Measurements from ENCODE around the gene TMEM59L.

TMEM59L gene

DNA sequence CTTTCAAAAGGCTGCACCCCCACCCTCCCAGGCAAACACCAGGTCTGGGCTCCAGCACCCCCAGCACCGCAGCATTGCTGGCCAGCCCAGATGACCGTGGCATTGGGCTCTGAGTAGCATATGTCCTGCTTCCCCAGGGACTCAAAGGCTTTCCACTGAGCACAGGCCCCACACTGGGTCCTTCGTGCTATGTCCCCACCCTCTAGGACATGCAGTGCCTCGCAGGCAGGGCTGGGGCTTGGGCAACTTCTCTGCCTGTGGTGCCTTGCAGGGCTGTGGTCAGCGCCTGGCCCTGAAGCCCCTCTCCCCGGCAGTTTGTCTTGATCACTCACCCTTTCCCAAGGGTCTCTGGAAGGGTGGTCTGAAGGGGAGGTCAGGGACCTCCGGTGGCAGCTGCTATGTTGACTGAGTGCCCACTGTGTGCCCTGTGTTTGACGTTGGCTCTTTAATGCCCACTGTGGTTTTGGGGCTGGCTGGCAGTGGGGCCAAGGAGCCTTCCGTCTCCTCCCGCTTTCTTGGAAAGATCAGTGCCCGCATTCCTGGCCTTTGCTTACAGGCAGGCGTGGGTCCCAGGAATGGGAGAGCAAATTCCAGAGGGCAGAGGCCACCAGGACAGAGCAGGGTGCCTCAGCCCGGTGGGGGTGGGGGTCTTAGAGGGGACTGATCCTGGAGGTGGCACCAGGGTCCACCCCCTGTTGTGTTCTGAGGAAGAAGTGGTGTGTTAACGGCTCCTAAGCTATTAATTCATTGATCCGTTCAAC, 50.5 kb downstream of the TMEM59L start:
- FAIRE-seq = no peak
- TF ChIP-seq POLR2A (IDR thresholded peaks at IDR 0.05; ENCODE audit: low read depth, low read length) (no peak), TAF1 (IDR thresholded peaks at IDR 0.05; ENCODE audit: low read depth, low read length) (no peak), POLR2AphosphoS5 (IDR thresholded peaks at IDR 0.05; ENCODE audit: low read depth, low read length) (no peak), POU2F2 (IDR thresholded peaks at IDR 0.05; ENCODE audit: low read depth, low read length) (no peak), SPI1 (IDR thresholded peaks at IDR 0.05; ENCODE audit: low read depth, low read length) (no peak), PAX5 (IDR thresholded peaks at IDR 0.05; ENCODE audit: insufficient read depth, low read length, severe bottlenecking) (no peak)
- DNase-seq (ENCODE audit: insufficient read length, low spot score) = no peak

DNA sequence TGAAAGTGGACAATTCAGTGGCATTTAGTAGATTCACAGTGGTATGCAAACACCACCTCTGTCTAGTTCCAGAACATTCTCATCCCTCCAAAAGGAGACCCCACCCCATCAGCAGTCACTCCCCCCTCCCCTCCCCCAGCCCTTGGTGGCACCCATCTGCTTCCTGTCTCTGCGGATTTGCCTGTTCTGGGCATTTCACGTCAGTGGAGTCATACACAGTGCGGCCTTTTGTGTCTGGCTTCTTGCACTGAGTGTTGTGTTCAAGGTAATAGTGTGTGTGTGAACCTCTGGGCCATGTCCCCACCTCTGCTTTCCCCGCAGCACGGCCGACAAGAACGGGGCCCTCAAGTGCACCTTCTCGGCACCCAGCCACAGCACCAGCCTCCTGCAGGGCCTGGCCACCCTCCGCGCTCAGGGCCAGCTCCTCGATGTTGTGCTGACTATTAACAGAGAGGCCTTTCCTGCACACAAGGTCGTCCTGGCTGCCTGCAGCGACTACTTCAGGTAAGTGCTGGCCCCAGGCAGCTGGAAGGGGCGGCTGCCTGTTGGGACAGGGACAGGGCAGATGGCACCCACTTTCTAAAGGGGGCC, 51.4 kb downstream of the TMEM59L start:
- TF ChIP-seq POLR2AphosphoS5 (IDR thresholded peaks at IDR 0.05; ENCODE audit: low read depth, low read length) = no peak
- FAIRE-seq (no peak), DNase-seq (ENCODE audit: insufficient read length, low spot score) (no peak)

DNA sequence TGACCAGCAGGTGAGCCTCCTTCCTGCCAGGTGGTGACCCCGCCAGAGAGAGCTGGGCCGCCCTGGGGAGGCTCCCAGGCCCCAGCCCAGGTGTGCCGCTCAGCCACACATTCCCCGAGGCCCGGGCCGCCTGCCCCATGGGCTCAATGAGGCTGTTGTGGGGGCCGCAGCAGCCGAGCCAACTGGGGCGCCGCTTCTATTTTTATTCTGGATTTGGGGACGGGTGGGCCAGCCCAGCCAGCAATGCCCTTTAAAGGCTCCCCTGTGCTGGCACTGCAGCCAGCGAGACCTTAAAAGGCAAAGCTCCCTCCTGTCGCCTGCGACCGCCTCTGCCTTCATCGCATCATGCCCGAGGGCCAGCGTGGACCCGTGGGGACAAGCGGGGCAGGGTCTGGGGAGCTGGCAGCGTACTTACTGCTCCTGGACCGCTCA, 53.1 kb downstream of the TMEM59L start:
- FAIRE-seq (no peak), DNase-seq (ENCODE audit: insufficient read length, low spot score) (no peak)
- TF ChIP-seq POU2F2 (IDR thresholded peaks at IDR 0.05; ENCODE audit: low read depth, low read length) (no peak), POLR2AphosphoS5 (IDR thresholded peaks at IDR 0.05; ENCODE audit: low read depth, low read length) (no peak), PAX5 (IDR thresholded peaks at IDR 0.05; ENCODE audit: insufficient read depth, low read length, severe bottlenecking) (no peak), TAF1 (IDR thresholded peaks at IDR 0.05; ENCODE audit: low read depth, low read length) (no peak), POLR2A (IDR thresholded peaks at IDR 0.05; ENCODE audit: low read depth, low read length) (no peak)

DNA sequence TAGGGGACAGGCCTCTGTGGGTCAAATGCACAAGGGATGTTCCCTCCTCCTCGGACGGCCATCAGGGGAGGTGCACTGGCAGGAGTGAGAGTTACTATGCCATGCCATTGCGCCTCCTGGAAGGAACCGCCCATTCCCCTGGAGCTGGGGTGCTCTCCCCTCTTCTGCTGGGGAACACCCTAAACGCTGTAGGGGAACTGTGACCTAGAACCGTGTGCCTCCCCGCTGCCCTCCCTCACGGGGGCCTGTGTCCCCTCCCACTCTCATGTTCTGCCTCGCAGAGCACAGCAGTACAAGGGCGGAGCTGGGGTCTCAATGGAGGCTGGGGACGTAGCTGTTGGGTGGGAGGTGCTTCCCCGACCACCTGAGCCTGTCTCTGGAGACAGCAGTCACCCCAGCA, 53.6 kb downstream of the TMEM59L start:
- no peak for FAIRE-seq
- TF ChIP-seq SPI1 (IDR thresholded peaks at IDR 0.05; ENCODE audit: low read depth, low read length) (no peak), TAF1 (IDR thresholded peaks at IDR 0.05; ENCODE audit: low read depth, low read length) (no peak), PAX5 (IDR thresholded peaks at IDR 0.05; ENCODE audit: insufficient read depth, low read length, severe bottlenecking) (no peak)
- DNase-seq (ENCODE audit: insufficient read length, low spot score) = no peak

DNA sequence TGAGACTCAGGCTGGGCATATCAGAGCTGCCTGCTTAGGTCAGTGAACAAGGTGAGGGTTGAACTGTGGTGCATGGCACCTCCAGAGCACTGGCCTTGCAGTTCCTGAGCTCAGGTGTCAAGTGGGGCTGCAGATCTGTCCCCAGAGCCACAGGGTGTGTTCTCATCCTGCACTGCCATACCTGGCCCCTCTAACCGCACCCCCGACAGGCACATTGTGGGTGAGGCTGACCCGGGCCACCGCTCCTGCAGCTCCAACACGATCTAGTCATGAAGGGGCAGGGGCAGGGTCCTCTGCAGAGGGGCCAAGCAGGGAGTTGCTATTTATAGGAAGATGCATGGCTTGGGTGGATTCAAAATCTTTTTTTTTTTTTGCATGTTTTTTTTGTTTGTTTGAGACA, 54.1 kb downstream of the TMEM59L start:
- FAIRE-seq (peak; percentile 13), DNase-seq (ENCODE audit: insufficient read length, low spot score) (no peak)
- TF ChIP-seq POLR2AphosphoS5 (IDR thresholded peaks at IDR 0.05; ENCODE audit: low read depth, low read length) (no peak), PAX5 (IDR thresholded peaks at IDR 0.05; ENCODE audit: insufficient read depth, low read length, severe bottlenecking) (no peak), SPI1 (IDR thresholded peaks at IDR 0.05; ENCODE audit: low read depth, low read length) (no peak), POLR2A (IDR thresholded peaks at IDR 0.05; ENCODE audit: low read depth, low read length) (no peak), TAF1 (IDR thresholded peaks at IDR 0.05; ENCODE audit: low read depth, low read length) (no peak), POU2F2 (IDR thresholded peaks at IDR 0.05; ENCODE audit: low read depth, low read length) (no peak)

DNA sequence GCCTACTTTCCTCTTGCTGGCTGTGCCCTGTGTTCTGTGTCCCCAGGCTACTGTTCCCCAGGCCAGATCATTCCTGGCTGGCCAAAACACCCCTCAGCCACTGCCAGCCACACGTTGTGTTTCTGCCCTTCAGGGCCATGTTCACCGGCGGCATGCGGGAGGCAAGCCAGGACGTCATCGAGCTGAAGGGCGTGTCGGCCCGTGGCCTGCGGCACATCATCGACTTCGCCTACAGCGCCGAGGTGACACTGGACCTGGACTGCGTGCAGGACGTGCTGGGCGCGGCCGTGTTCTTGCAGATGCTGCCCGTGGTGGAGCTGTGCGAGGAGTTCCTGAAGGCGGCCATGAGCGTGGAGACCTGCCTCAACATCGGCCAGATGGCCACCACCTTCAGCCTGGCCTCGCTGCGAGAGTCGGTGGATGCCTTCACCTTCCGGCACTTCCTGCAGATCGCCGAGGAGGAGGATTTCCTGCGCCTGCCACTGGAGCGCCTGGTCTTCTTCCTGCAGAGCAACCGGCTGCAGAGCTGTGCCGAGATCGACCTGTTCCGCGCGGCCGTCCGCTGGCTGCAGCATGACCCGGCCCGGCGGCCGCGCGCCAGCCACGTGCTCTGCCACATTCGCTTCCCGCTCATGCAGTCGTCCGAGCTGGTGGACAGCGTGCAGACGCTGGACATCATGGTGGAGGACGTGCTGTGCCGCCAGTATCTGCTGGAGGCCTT, 55.0 kb downstream of the TMEM59L start:
- no peak for FAIRE-seq
- DNase-seq (ENCODE audit: insufficient read length, low spot score) = no peak
- TF ChIP-seq POU2F2 (IDR thresholded peaks at IDR 0.05; ENCODE audit: low read depth, low read length) (no peak), SPI1 (IDR thresholded peaks at IDR 0.05; ENCODE audit: low read depth, low read length) (no peak), PAX5 (IDR thresholded peaks at IDR 0.05; ENCODE audit: insufficient read depth, low read length, severe bottlenecking) (no peak), POLR2A (IDR thresholded peaks at IDR 0.05; ENCODE audit: low read depth, low read length) (no peak), POLR2AphosphoS5 (IDR thresholded peaks at IDR 0.05; ENCODE audit: low read depth, low read length) (no peak), TAF1 (IDR thresholded peaks at IDR 0.05; ENCODE audit: low read depth, low read length) (no peak)

DNA sequence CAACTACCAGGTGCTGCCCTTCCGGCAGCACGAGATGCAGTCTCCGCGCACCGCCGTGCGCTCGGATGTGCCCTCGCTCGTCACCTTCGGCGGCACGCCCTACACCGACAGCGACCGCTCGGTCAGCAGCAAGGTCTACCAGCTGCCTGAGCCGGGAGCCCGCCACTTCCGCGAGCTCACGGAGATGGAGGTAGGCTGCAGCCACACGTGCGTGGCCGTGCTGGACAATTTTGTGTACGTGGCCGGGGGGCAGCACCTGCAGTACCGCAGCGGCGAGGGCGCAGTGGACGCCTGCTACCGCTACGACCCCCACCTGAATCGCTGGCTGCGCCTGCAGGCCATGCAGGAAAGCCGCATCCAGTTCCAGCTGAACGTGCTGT, 55.6 kb downstream of the TMEM59L start:
- TF ChIP-seq POLR2A (IDR thresholded peaks at IDR 0.05; ENCODE audit: low read depth, low read length) (no peak), POLR2AphosphoS5 (IDR thresholded peaks at IDR 0.05; ENCODE audit: low read depth, low read length) (no peak), PAX5 (IDR thresholded peaks at IDR 0.05; ENCODE audit: insufficient read depth, low read length, severe bottlenecking) (no peak), SPI1 (IDR thresholded peaks at IDR 0.05; ENCODE audit: low read depth, low read length) (no peak), TAF1 (IDR thresholded peaks at IDR 0.05; ENCODE audit: low read depth, low read length) (no peak), POU2F2 (IDR thresholded peaks at IDR 0.05; ENCODE audit: low read depth, low read length) (no peak)
- DNase-seq (ENCODE audit: insufficient read length, low spot score) = no peak
- FAIRE-seq = no peak

DNA sequence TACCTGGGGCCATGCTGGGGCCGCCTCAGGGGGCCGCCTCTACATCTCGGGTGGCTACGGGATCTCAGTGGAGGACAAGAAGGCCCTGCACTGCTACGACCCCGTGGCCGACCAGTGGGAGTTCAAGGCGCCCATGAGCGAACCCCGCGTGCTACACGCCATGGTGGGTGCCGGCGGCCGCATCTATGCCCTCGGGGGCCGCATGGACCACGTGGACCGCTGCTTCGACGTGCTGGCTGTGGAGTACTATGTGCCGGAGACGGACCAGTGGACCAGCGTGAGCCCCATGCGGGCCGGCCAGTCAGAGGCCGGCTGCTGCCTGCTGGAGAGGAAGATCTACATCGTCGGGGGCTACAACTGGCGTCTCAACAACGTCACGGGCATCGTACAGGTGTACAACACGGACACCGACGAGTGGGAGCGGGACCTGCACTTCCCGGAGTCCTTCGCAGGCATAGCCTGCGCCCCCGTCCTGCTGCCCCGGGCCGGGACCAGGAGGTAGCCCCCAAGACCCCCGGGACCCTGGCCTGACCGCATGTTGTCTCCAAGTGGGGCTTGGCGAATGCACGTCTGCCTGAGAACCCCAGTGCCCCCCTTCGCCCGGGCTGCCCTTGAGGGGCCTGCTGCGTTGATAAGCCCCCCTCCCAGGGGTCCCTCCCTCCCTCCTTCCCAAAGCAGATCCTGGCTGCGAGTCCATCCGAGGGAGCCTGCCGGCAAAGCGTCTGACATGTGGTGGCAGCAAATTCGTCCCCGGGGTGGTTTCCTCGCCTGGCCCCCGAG, 56.3 kb downstream of the TMEM59L start:
- FAIRE-seq (no peak), DNase-seq (ENCODE audit: insufficient read length, low spot score) (no peak)
- no peak for TF ChIP-seq SPI1 (IDR thresholded peaks at IDR 0.05; ENCODE audit: low read depth, low read length)
- TF ChIP-seq POLR2A (IDR thresholded peaks at IDR 0.05; ENCODE audit: low read depth, low read length) = no peak
- TF ChIP-seq POLR2AphosphoS5 (IDR thresholded peaks at IDR 0.05; ENCODE audit: low read depth, low read length) = no peak
- TF ChIP-seq PAX5 (IDR thresholded peaks at IDR 0.05; ENCODE audit: insufficient read depth, low read length, severe bottlenecking) = no peak
- TF ChIP-seq TAF1 (IDR thresholded peaks at IDR 0.05; ENCODE audit: low read depth, low read length) = no peak
- no peak for TF ChIP-seq POU2F2 (IDR thresholded peaks at IDR 0.05; ENCODE audit: low read depth, low read length)

DNA sequence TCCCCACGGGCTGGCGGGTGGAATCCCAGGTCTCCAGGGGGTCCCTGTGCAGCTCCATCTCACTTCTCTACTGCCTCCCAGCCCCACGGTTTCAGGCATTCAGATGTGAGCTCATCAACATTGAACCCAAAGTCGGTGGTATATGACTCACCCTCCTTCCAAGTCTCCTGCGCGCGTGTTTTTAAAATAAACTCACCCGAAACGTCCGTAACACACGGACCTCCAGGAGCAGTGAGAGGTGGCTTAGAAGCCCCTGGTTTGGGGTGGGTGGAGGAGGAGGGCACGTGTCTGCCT, 56.8 kb downstream of the TMEM59L start:
- FAIRE-seq (no peak), DNase-seq (ENCODE audit: insufficient read length, low spot score) (no peak)
- no peak for TF ChIP-seq PAX5 (IDR thresholded peaks at IDR 0.05; ENCODE audit: insufficient read depth, low read length, severe bottlenecking)
- no peak for TF ChIP-seq POLR2AphosphoS5 (IDR thresholded peaks at IDR 0.05; ENCODE audit: low read depth, low read length)
- TF ChIP-seq SPI1 (IDR thresholded peaks at IDR 0.05; ENCODE audit: low read depth, low read length) = no peak
- TF ChIP-seq TAF1 (IDR thresholded peaks at IDR 0.05; ENCODE audit: low read depth, low read length) = no peak
- TF ChIP-seq POU2F2 (IDR thresholded peaks at IDR 0.05; ENCODE audit: low read depth, low read length) = no peak
- no peak for TF ChIP-seq POLR2A (IDR thresholded peaks at IDR 0.05; ENCODE audit: low read depth, low read length)

Data from GM12891 (cell line).